HepG2 (cell line): Measurements from ENCODE around the gene SAMM50. TPM values are rescaled to one million over a fixed set of nuclear protein-coding genes. Genes with fewer than 3 reads are reported as not detected.

Experiments
- ATAC-seq: fragments of 200-7000 bp; cut with Tn5 transposase; 3 replicates; pipeline ENCODE4 v1.9.1; 2020; ENCODE audit warnings: mild to moderate bottlenecking, moderate library complexity
- BruUV-seq: library from RNA; stranded (reverse); fragments of 400-500 nt; replicated peaks from 2 replicates; lab custom pipeline; 2021; lab: Mats Ljungman, UMichigan
- CTCF ChIA-PET: fragments of 300-600 bp; formaldehyde crosslinking; extraction: SDS; loops from one replicate; lab custom pipeline; 2021; ENCODE audit warnings: low total read pairs, inconsistent platforms, low intra/inter-chr PET ratio; lab: Yijun Ruan, JAX
- POLR2A ChIA-PET: fragments of 350-600 bp; sonication (Branson Sonifier 250); formaldehyde crosslinking; loops from one replicate; lab custom pipeline; 2020; ENCODE audit warnings: antibody characterized with exemption, inconsistent platforms; lab: Yijun Ruan, JAX
- DNase-seq: peaks from one replicate; pipeline ENCODE4 v3.0.0-alpha.2; 2015; ENCODE audit warnings: low spot score
- FAIRE-seq: peaks from 3 replicates; lab custom pipeline; 2011; peaks lifted over from hg19 to GRCh38; lab: Jason Lieb, UNC
- H2AFZ ChIP-seq: one replicate; pipeline ENCODE4 v1.6.1; 2011; ENCODE audit warnings: low read length, inconsistent platforms
- H3K27ac ChIP-seq: fragments of 300-600 bp; 3 replicates; pipeline ENCODE4 v1.8.0; 2011; ENCODE audit warnings: mixed run types, mild to moderate bottlenecking, mixed read lengths, low read length, inconsistent platforms; ENCODE audit not compliant: insufficient read depth; ENCODE audit errors: extremely low read length
- H3K27me3 ChIP-seq, 2 experiments: fragments of 200-600 bp in 1 of 2; 2 replicates in 1 of 2; 3 replicates in 1 of 2; pipeline versions ENCODE4 v1.6.0 to v1.8.0; 2011; ENCODE audit warnings: low read length in 2 of 2, mild to moderate bottlenecking in 2 of 2, moderate library complexity in 2 of 2, inconsistent platforms in 1 of 2; ENCODE audit not compliant: insufficient read depth in 2 of 2, control insufficient read depth in 1 of 2
- H3K36me3 ChIP-seq, 2 experiments: fragments of 200-600 bp in 1 of 2; replicated peaks in 1 of 2; 2 replicates in 1 of 2; 3 replicates in 1 of 2; pipeline versions ENCODE4 v1.5.1 to v1.8.0; 2011; ENCODE audit warnings: low read length in 2 of 2, inconsistent platforms in 1 of 2; ENCODE audit not compliant: insufficient read depth in 2 of 2, control insufficient read depth in 1 of 2
- H3K4me1 ChIP-seq: 2 replicates; pipeline ENCODE4 v1.5.1; 2012; ENCODE audit warnings: low read length, inconsistent platforms; ENCODE audit not compliant: insufficient read depth
- H3K4me2 ChIP-seq: 2 replicates; pipeline ENCODE4 v1.6.0; 2011; ENCODE audit warnings: low read depth, low read length, inconsistent platforms
- H3K4me3 ChIP-seq, 3 experiments: fragments of 200-600 bp in 1 of 3; sonication (generic), shearing (Covaris generic) in 1 of 3; replicated peaks in 1 of 3; 2 replicates each; pipeline ENCODE4 v1.5.1; 2011 to 2016; ENCODE audit warnings: low read length in 3 of 3, inconsistent platforms in 2 of 3, low read depth in 2 of 3, mild to moderate bottlenecking in 2 of 3, control low read depth in 1 of 3, mixed read lengths in 1 of 3; ENCODE audit not compliant: insufficient read depth in 1 of 3
- H3K79me2 ChIP-seq: one replicate; pipeline ENCODE4 v1.6.1; 2011; ENCODE audit warnings: low read length, inconsistent platforms; ENCODE audit not compliant: insufficient read depth
- H3K9ac ChIP-seq: 2 replicates; pipeline ENCODE4 v1.6.0; 2011; ENCODE audit warnings: mild to moderate bottlenecking, low read depth, low read length, inconsistent platforms; ENCODE audit not compliant: insufficient read depth
- H3K9me3 ChIP-seq: 2 replicates; pipeline ENCODE4 v1.5.1; 2012; ENCODE audit warnings: mild to moderate bottlenecking, low read length
- H4K20me1 ChIP-seq: 2 replicates; pipeline ENCODE4 v1.6.0; 2011; ENCODE audit warnings: inconsistent platforms, mild to moderate bottlenecking, low read length, moderate library complexity; ENCODE audit not compliant: insufficient read depth
- BHLHE40 ChIP-seq: IDR thresholded peaks from 2 replicates; pipeline ENCODE4 v1.6.1; 2011; ENCODE audit warnings: low read length, improper control_type of control experiment
- ETV6 ChIP-seq: sonication (generic); formaldehyde crosslinking; conservative IDR thresholded peaks from 2 replicates; pipeline ENCODE4 v1.4.0; 2020; ENCODE audit warnings: missing genetic modification reagents
- GTF3A ChIP-seq: sonication (generic); formaldehyde crosslinking; conservative IDR thresholded peaks from 2 replicates; pipeline ENCODE4 v1.4.0; 2020; ENCODE audit warnings: mild to moderate bottlenecking, missing genetic modification reagents
- IRX3 ChIP-seq: sonication (generic); formaldehyde crosslinking; IDR thresholded peaks from 2 replicates; pipeline ENCODE4 v1.8.1; 2023; ENCODE audit warnings: mild to moderate bottlenecking, low read depth, missing genetic modification reagents, borderline replicate concordance
- MEIS1 ChIP-seq: sonication (generic); formaldehyde crosslinking; IDR thresholded peaks from 2 replicates; pipeline ENCODE4 v1.9.0; 2021; ENCODE audit warnings: mild to moderate bottlenecking, missing genetic modification reagents, moderate library complexity, borderline replicate concordance
- NFE2L1 ChIP-seq: sonication (generic); formaldehyde crosslinking; IDR thresholded peaks from 2 replicates; pipeline ENCODE4 v1.4.0; 2020; ENCODE audit warnings: missing genetic modification reagents, mild to moderate bottlenecking, borderline replicate concordance
- REXO4 ChIP-seq: sonication (generic); formaldehyde crosslinking; IDR thresholded peaks from 2 replicates; pipeline ENCODE4 v1.8.0; 2022; ENCODE audit warnings: missing genetic modification reagents, mild to moderate bottlenecking, borderline replicate concordance
- RORA ChIP-seq: sonication (generic); formaldehyde crosslinking; IDR thresholded peaks from 2 replicates; pipeline ENCODE4 v1.5.0; 2020; ENCODE audit warnings: mild to moderate bottlenecking, missing genetic modification reagents, moderate library complexity
- SP2 ChIP-seq: sonication (generic); formaldehyde crosslinking; IDR thresholded peaks from 2 replicates; pipeline ENCODE4 v1.5.1; 2020; ENCODE audit warnings: mild to moderate bottlenecking, missing genetic modification reagents
- ZMYM2 ChIP-seq: sonication (generic); formaldehyde crosslinking; IDR thresholded peaks from 2 replicates; pipeline ENCODE4 v1.8.0; 2022; ENCODE audit warnings: mild to moderate bottlenecking, missing genetic modification reagents
- ZNF558 ChIP-seq: sonication (generic); formaldehyde crosslinking; IDR thresholded peaks from 2 replicates; pipeline ENCODE4 v1.9.0; 2022; ENCODE audit warnings: mild to moderate bottlenecking, missing genetic modification reagents, borderline replicate concordance
- ZNF569 ChIP-seq: sonication (generic); formaldehyde crosslinking; IDR thresholded peaks from 2 replicates; pipeline ENCODE4 v1.5.0; 2020; ENCODE audit warnings: mild to moderate bottlenecking, missing genetic modification reagents, moderate library complexity, borderline replicate concordance
- ZNF761 ChIP-seq: sonication (generic); formaldehyde crosslinking; conservative IDR thresholded peaks from 2 replicates; pipeline ENCODE4 v1.4.0; 2020; ENCODE audit warnings: mild to moderate bottlenecking, missing genetic modification reagents
- WGBS: methylation state at CpG from one replicate; pipeline ENCODE4 v1.1.6; 2017; ENCODE audit warnings: low lambda C conversion rate; 5-methylcytosine and 5-hydroxymethylcytosine counted together
- in situ Hi-C: cut with HindIII; loops from 2 replicates; pipeline ENCODE4 v1.10.0; 2017; ENCODE audit warnings: low pct_unique_long_range_greater_than_20kb; ENCODE audit not compliant: extremely low pct_ligation_motif_present
- intact Hi-C: fragments of 100-400 bp; cut with micrococcal nuclease; formaldehyde crosslinking; loops from one replicate; pipeline ENCODE4 v1.10.0; 2022; ENCODE audit not compliant: unreplicated experiment
- polyA plus RNA-seq, 8 experiments: library from polyadenylated mRNA; depleted of rRNA in 3 of 8; stranded (reverse) in 7 of 8; unstranded in 1 of 8; fragments of >200 nt; fragmentation: Illumina TruSeq in 4 of 8; extraction: Trizol in 4 of 8; gene quantifications; 2 replicates each; pipeline versions ENCODE4 v1.2.1 to v1.2.3, GENCODE V29; 2011 to 2016; ENCODE audit warnings: low read depth in 4 of 8, missing spikeins in 1 of 8, mixed read lengths in 1 of 8; ENCODE audit not compliant: insufficient read depth in 1 of 8
- total RNA-seq, 5 experiments: library from RNA; depleted of rRNA; stranded (reverse); fragments of >200 nt; fragmentation: Illumina TruSeq; extraction: Trizol; gene quantifications; 2 replicates each; pipeline ENCODE4 v1.2.3, GENCODE V29; 2016; ENCODE audit warnings: low read depth in 1 of 5
- TF ChIP-seq, protein P1 (sequence below): sonication (generic); formaldehyde crosslinking; IDR thresholded peaks from 2 replicates; pipeline ENCODE4 v1.5.1; 2020; ENCODE audit warnings: mild to moderate bottlenecking, missing genetic modification reagents
- TF ChIP-seq, protein P2 (sequence below): sonication (generic); formaldehyde crosslinking; IDR thresholded peaks from 2 replicates; pipeline ENCODE4 v1.8.0; 2022; ENCODE audit warnings: missing genetic modification reagents, mild to moderate bottlenecking, inconsistent platforms, borderline replicate concordance
- TF ChIP-seq, protein P3 (sequence below): sonication (generic); formaldehyde crosslinking; IDR thresholded peaks from 2 replicates; pipeline ENCODE4 v1.4.0; 2020; ENCODE audit warnings: missing genetic modification reagents
- TF ChIP-seq, protein P4 (sequence below): sonication (generic); formaldehyde crosslinking; conservative IDR thresholded peaks from 2 replicates; pipeline ENCODE4 v1.4.0; 2020; ENCODE audit warnings: missing genetic modification reagents

Gene SAMM50
- total and polyA plus RNA-seq, 2 of the 13 experiments (the other 11 are each of a cell fraction or from before 2014, with no cell fraction given), result 34.7 to 63.4 TPM

DNA sequence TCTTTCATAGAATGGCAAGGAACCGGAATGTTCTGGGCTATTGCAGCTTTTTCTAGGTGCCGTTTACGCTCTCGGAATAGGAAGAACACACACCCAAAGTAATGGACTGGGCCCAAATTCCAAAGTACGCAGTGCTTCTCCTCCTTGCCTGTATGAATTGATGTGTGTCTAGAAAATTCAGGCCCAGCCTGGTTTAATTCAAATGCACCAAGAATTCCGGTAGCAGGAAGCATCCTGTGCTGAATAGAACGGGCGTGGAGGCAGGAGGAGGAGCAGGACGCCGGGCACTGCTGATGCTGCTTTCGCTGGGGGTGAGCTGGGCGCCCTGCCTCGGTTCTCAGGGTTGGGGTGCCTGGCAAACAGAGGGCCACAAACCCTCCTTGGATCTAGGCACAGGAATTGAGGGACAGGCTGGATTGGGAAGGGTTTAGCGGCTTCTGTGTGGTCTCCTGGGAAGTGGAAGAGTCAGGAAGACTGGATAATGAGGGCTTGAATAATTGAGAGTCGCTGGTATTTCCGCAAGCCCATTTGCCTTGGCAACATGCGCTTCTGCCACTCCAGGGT is 70.9 kb downstream of the SAMM50 start:
- 73% methylated on average over 15 of the region's 17 CpGs for WGBS
- H3K27me3 ChIP-seq, result peaks cover 0 to 15% of the 10 kb centered on the region in 2 experiments; a peak in 1 of 5 replicates
- H3K4me3 ChIP-seq, result no peak overlapping the region
- H3K36me3 ChIP-seq, result no peaks in the 10 kb centered on the region
- H3K27ac ChIP-seq, result no peak overlapping the region
- ATAC-seq, result no peak
- no peaks in the 10 kb centered on the region for H3K9me3 ChIP-seq
- intact Hi-C loops (no loop called here), in situ Hi-C loops (no loop called here)
- DNase-seq, result no peak
- peaks cover 13% of the 10 kb centered on the region for H3K4me1 ChIP-seq
- no peak overlapping the region for H3K4me2 ChIP-seq
- ChIA-PET POLR2A (no interaction called here), CTCF (no interaction called here)
- BruUV-seq, result no TSS peak
- no peak overlapping the region for H2AFZ ChIP-seq
- H3K9ac ChIP-seq, result no peak overlapping the region
- no peaks in the 10 kb centered on the region for H3K79me2 ChIP-seq
- FAIRE-seq, result no peak
- no peaks in the 10 kb centered on the region for H4K20me1 ChIP-seq
- TF ChIP-seq MEIS1 (no peak), ZNF569 (CRISPR knock-in tag) (no peak), ETV6 (no peak), SP2 (no peak), ZMYM2 (no peak), ZNF761 (CRISPR knock-in tag) (no peak), IRX3 (no peak), NFE2L1 (no peak), ZNF558 (CRISPR knock-in tag) (no peak), REXO4 (no peak), GTF3A (CRISPR knock-in tag) (no peak), RORA (CRISPR knock-in tag) (no peak), BHLHE40 (no peak)
- TF ChIP-seq, protein P1, sequence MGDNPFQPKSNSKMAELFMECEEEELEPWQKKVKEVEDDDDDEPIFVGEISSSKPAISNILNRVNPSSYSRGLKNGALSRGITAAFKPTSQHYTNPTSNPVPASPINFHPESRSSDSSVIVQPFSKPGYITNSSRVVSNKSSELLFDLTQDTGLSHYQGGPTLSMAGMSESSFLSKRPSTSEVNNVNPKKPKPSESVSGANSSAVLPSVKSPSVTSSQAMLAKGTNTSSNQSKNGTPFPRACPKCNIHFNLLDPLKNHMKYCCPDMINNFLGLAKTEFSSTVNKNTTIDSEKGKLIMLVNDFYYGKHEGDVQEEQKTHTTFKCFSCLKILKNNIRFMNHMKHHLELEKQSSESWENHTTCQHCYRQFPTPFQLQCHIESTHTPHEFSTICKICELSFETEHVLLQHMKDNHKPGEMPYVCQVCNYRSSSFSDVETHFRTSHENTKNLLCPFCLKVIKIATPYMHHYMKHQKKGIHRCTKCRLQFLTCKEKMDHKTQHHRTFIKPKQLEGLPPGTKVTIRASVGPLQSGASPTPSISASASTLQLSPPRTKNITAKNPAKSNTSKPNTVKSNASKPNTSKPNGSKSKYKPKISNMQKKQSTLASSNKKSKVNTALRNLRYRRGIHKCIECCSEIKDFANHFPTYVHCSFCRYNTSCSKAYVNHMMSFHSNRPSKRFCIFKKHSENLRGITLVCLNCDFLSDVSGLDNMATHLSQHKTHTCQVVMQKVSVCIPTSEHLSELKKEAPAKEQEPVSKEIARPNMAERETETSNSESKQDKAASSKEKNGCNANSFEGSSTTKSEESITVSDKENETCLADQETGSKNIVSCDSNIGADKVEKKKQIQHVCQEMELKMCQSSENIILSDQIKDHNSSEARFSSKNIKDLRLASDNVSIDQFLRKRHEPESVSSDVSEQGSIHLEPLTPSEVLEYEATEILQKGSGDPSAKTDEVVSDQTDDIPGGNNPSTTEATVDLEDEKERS (CRISPR knock-in tag), result no peak
- TF ChIP-seq, protein P2, sequence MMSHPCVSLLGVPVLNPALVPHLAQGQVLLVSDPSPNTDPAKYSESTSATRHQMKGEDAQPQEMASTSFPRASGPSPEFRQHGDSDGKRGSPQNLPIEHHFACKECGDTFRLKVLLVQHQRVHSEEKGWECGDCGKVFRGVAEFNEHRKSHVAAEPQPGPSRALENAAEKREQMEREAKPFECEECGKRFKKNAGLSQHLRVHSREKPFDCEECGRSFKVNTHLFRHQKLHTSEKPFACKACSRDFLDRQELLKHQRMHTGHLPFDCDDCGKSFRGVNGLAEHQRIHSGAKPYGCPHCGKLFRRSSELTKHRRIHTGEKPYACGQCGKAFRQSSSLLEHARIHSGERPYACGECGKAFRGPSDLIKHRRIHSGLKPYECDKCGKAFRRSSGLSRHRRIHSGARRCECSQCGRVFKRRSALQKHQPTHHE (CRISPR knock-in tag), result no peak
- TF ChIP-seq, protein P3, sequence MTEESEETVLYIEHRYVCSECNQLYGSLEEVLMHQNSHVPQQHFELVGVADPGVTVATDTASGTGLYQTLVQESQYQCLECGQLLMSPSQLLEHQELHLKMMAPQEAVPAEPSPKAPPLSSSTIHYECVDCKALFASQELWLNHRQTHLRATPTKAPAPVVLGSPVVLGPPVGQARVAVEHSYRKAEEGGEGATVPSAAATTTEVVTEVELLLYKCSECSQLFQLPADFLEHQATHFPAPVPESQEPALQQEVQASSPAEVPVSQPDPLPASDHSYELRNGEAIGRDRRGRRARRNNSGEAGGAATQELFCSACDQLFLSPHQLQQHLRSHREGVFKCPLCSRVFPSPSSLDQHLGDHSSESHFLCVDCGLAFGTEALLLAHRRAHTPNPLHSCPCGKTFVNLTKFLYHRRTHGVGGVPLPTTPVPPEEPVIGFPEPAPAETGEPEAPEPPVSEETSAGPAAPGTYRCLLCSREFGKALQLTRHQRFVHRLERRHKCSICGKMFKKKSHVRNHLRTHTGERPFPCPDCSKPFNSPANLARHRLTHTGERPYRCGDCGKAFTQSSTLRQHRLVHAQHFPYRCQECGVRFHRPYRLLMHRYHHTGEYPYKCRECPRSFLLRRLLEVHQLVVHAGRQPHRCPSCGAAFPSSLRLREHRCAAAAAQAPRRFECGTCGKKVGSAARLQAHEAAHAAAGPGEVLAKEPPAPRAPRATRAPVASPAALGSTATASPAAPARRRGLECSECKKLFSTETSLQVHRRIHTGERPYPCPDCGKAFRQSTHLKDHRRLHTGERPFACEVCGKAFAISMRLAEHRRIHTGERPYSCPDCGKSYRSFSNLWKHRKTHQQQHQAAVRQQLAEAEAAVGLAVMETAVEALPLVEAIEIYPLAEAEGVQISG, result no peak
- TF ChIP-seq, protein P4, sequence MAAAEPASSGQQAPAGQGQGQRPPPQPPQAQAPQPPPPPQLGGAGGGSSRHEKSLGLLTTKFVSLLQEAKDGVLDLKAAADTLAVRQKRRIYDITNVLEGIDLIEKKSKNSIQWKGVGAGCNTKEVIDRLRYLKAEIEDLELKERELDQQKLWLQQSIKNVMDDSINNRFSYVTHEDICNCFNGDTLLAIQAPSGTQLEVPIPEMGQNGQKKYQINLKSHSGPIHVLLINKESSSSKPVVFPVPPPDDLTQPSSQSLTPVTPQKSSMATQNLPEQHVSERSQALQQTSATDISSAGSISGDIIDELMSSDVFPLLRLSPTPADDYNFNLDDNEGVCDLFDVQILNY (CRISPR knock-in tag), result no peak
